CD4-positive, alpha-beta T cell treated with Interferon alpha-2 for 1 hour (primary cell): ENCODE data around the gene ZNF513.

Source experiments
- DNase-seq, 2 donors: peaks; one replicate each; pipeline ENCODE4 v3.0.0-alpha.2; 2020 to 2022

Gene ZNF513

DNA sequence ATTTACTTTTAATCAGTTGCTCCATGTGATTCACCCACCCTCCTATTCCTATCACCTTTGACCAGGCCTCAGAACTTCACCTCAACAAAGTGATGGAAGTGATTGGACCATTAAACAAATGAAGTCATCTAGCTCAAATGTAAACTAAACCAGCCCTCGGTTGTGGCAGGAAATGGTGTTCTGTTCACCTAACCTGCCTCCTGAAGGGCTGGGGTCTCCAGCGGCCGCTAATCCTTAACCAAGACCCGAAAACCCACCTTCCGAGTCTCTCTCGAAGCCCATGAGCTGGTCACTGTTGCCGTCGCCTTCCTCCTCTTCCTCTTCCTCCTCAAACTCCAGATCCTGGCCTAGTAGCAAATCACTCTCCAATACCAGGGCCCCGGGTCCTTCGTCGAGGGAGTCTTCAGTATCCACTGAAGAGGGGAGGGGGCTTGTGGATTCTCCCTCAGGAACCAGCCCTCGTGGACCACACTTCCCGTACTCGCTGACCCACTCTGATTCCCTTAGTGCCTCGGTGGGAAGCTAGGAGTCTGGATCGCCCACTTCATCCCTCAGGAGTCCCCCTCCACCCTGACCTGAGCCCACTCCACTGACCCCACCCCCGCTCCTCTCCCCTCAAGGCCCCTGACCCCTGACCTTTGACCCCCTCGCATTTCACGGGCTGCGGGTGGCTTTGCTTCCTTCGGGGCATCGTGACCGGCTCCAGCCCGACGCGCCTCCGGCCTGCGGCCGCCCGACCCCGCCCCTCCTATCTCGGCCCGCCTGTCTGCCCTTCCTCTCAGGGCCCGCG, 503 bp downstream of the ZNF513 start:
- DNase-seq: peak; percentile 53 to 58

- no peak for DNase-seq
Measured at GRCh38 chr2:27379383-27379835, 1.1 kb downstream of the ZNF513 start.

DNA sequence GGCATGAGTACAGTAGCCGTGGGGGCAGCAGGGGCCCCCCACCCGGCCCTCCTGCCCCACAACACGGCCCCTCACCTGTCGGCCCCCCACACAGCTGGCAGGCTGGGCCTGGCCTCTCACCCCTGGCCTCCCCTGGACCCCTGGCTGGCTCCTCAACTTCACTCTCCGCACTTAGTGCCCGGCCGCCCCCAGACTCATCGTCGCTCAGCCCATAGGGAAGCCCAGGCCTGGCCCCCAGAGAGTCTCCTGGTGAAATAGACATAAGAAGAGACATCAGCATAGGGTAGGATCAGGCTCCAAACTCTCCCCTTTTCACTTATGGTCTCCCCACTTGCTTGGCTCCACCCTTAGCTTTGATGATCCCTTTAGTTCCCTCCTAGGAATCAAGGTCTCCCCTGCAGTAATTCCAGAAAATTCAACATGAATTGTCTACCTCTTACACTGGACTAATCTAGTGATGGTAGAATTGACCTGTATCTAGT, 1.7 kb downstream of the ZNF513 start:
- no peak for DNase-seq

DNA sequence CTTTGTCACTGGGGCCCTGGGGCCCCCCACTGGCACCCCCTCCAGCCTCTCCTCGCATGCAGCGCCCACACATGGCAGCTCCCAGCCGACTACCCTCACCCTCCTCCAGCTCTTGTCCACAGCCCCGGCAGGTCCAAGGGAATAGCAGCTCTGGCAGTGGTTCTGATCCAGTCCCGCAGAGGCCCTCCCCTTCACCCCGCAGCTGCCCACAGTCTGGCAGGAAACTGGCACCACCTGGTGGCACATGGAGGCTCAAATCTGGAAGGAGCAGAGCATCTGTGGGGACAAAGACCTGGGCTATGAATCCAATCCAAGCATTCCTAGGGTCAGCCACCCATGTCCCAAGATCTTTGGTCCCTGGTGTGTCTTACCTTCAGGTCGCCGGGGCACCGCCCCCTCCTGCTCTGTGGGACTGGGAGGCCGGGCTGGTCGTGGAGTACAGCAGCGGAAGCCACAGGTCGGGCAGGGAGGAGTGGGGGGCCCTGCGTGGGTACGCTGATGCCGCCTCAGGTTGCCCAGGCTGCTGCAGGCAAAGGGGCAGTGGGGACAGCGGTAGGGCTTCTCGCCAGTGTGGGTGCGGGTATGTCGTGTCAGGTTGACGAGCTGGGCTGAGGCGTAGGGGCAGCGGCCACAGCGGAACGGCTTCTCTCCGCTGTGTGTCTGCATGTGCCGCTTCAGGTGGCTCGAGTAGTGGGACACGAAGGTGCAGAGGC, 2.3 kb downstream of the ZNF513 start:
- peak in 1 of 2 donors; percentile 22 for DNase-seq

DNA sequence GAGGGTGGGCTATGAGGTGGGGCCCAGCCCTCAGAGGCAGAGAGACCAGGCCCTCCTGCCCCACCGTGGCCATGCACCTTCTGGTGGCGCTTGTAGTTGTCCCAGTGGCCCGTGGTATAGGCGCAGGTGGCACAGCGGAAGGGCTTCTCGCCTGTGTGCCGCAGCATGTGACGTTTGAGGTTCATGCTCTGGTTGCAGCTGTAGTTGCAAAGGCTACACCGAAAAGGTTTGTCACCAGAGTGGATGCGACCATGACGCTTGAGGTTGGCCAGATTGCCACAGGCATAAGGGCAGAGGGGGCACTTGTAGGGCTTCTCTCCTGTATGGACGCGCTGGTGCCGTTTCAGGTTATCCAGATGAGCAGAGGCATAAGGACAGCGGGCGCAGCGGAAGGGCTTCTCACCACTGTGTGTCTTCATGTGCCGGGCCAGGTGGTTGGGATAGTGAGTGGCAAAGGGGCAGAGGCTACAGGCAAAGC, 2.9 kb downstream of the ZNF513 start:
- no peak for DNase-seq

DNA sequence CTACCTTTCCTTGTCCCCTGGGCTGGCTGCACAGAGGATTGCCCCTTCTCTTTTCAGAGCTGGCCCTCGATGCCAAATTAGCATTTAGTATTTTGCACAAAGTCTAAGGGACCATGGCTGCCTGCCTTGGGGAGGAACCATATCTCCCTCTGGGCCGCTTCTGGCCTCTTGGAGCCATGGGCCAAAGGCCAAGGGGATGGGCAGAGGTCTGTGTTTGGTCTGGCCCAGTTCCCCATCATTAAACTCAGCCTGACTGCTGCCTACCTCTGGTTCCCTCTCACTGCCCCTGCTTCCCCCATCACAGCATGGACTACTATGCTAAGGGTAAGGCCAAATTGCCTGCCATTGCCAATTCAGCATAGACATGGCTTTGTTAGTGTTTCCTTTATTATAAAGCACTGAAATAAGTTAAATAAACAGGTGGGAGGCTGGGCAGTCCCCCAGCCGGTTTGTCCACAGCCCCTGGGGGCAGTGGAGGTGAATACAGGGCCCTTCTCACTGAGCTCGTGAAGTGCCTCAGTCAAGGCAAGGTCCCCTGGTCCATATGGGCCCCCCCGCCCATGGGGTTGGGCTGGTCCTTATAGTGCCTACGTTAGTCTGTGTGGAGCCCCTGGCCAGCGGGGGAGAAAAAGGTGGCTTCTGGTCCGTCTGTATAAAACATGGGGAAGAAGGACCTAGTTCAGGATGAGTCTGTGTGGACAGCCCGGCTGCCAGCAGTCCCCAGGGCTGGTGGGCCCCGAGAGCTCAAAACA, 3.5 kb downstream of the ZNF513 start:
- DNase-seq: no peak

DNA sequence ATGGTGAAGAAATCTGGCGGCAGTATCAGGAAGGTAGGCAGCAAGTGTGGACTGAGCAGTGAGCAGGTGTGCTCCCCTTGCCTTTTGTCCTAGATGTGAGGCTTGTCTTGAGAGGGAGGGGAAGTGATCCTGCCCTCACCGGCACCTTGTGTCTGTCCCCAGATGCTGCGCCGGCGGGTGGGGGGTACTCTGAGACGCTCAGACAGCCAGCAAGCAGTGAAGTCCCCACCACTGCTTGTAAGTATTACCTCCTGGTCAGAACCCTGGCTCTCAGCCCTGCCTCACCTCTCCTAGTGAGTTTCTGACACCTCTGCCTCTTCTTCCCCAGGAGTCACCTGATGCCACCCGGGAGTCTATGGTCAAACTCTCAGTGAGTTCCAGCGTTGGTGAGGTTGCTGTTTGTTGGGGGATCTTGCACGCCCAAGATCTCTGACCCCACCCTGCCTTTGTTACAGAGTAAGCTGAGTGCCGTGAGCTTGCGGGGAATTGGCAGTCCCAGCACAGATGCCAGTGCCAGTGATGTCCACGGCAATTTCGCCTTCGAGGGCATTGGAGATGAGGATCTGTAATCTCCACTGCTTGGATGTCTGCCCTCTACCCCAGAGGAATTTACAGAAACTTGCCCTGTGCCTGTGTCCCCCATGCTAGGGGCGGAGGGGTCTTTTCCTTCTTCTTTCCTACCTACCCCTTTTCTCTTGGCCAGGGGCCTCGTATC, 4.2 kb downstream of the ZNF513 start:
- DNase-seq: no peak

GRCh38 chr2:27375513-27376099, 4.9 kb downstream of the ZNF513 start:
- DNase-seq: no peak

DNA sequence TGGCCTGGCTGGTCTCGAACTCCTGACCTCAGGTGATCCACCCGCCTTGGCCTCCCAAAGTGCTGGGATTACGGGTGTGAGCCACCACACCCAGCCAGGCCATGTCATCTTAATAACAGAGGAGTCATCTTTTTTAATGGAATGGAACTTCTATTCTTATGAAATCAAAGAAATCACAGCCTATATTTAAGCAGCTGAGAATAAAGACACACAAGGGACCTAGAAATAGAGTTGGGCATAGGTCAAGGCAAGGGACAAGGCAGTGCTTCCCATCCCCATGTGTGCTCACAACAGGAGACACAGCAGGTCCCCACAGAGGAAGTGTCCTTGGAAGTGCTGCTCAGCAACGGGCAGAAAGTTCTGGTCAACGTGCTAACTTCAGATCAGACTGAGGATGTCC, 7.0 kb downstream of the ZNF513 start:
- no peak for DNase-seq

DNA sequence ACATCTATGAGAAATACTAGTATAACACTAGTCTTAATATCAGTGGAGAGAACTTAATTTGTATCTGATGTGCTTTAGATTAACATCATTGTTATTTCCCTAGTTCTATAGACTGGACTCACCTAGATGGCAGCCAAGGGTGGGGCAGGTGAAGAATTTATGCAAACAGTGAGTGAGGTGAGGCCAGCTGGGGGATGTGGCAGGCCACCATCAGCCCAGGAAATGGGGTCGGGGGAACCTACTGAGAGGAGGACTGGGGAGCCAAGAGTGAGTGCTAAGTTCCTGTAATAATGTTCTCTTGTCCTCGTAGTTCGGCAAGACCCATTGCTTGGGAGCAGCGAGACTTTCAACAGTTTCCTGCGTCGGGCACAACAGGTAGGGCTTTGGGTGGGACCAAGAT, 7.6 kb downstream of the ZNF513 start:
- no peak for DNase-seq

DNA sequence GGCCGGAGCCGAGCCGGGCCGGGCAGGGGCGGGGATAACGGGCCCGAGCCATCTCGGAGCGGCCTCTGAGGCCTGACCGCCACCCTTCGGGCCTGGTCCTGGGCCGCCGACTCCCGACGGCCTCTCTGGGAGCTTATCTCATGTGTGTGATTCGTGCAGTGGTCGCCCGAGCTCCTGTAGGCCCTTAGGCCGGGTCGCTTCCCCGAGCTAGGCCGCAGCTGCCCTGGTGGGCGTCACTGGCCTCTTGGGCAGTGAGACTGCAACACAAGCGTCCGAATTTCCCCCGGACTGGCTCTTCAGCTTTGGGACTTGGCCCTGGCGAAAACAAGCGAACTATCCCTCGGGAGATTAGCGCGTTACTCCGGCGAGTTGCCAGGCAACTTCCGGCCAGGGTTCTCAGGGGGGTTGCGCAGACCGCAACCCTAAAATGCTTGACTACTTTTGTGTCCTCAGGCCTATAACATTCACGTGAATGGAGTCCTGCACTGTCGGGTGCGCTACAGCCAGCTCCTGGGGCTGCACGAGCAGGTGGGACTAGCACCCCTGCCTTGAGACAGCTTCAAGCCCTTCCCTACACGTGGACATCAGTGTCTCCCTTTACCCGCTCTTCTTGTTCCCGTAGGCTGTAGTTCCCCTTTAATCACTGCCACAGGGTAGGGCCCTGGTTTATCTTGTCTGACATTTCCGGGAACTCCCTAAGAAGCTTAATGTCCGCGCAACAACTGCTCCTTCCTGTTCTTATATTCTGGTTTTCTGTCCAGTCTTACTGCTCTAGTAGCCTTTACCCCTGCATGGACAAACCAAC, 9.5 kb downstream of the ZNF513 start:
- peak; percentile 57 to 59 for DNase-seq

- DNase-seq: peak; percentile 99 to 100
Measured at GRCh38 chr2:27370026-27370815, 10.3 kb downstream of the ZNF513 start, which contains the start of the genes EIF2B4 and SNX17. TSS of gene EIF2B4 (minus strand) at chr2:27370338. CDS start at chr2:27370314, 24 bp downstream. TSS of gene SNX17 (plus strand) at chr2:27370616. CDS start at chr2:27370744, 128 bp downstream.

DNA sequence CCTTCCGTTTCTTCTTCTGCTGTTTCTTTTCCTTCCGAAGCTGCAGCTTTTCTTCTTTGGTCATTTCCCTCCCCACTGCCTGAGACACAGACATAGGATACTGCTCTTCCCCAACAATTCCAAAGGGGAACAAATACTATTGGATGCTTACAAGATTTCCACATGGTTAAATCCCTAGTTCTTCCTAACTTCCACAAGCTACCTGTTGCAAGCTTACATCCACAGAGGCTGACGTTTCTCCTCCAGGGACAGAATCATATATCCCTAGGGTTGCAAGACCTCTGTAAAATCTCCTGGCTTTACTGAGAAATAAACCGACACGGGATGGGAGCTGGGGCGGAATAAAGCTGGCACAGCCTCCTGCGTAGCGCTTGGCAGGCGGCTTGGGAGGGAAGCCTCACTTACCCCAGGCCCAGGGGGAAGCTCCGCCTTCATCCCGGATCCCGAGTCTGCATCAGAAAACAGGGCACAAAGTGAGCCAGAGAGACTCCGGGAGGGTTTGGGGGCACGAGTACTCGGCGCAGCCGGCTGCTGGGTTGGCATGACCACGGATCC, 11.0 kb downstream of the ZNF513 start:
- no peak for DNase-seq

GRCh38 chr2:27363933-27364332, 16.6 kb downstream of the ZNF513 start:
- no peak for DNase-seq

- no peak for DNase-seq
Measured at GRCh38 chr2:27362678-27363420, 17.7 kb downstream of the ZNF513 start.

DNA sequence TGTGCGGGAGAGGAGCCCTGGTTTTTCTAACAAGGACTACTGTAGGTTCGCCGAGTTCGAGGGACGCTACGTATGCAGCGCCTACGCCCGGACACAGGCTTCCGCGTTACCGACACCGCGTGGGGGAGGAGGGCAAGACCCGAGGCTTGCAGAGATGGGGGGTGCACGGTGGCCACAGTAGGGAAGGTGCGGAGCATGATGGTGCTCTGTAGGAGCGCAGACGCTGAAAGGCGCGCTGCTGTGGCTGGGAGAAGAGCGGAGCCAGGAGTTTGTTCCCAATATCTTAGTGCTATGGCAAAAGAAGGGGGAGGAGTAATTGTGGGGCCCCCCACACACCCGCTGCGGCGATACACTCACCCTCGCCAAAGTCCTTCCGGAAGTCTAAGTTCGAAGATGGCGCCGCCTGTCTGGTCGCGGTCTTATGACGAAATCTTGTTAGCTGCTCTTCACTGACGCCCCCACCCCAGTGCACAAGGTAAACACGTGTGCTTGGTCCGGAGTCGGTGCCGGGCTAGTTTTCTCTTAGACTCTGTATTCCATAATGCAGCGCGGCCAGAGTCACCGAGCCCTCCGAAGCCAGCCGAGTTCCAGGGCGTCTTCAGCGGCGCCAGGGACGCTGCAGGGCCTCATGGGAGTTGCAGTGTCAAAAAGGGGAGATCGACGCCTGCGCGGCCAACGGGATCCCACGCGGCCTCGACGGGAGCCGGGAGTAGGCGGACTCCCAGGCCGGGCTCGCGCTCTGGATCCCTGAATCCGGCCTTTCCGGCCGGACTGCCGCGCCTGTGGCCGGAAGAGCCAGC, 24.0 kb downstream of the ZNF513 start, which contains the start of gene GTF3C2:
Gene GTF3C2 (minus strand): TSS at position 383 of the 800 bp plus-strand sequence. CDS start 13,210 bp downstream, outside the sequence.
- peak; percentile 92 to 93 for DNase-seq

DNA sequence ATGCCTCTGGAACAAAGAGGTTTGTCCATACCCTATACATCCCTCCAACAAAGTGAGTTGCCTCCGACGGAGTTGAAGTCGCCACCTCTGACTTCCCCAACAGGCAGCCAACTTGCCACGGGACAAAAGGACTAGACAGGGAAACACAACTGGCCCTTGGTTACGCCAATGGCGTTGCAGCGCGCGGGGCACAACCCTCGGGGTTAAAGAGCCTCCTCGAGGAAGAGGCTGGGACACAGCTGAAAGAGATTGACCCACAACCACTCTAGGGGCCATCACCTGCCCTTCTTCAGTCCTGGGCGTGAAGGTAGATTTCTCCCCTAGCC, 24.5 kb downstream of the ZNF513 start:
- no peak for DNase-seq

GRCh38 chr2:27354597-27354927, 26.0 kb downstream of the ZNF513 start:
- no peak for DNase-seq
